Neural cell (in vitro differentiated cells): ENCODE data around the gene PCDHA7.

Source experiments
- CTCF ChIP-seq: fragments of 450-650 bp; IDR thresholded peaks from 2 replicates; pipeline ENCODE4 v1.5.1; 2014; ENCODE audit warnings: antibody characterized with exemption, mild to moderate bottlenecking, moderate library complexity; ENCODE audit not compliant: poor library complexity, severe bottlenecking
- RAD21 ChIP-seq: fragments of 450-650 bp; conservative IDR thresholded peaks from 2 replicates; pipeline ENCODE4 v1.6.1; 2014; ENCODE audit warnings: antibody characterized with exemption, mild to moderate bottlenecking, moderate library complexity
- REST ChIP-seq: IDR thresholded peaks from 2 replicates; pipeline ENCODE4 v1.6.1; 2012; ENCODE audit warnings: borderline replicate concordance
- TAF1 ChIP-seq: IDR thresholded peaks from 2 replicates; pipeline ENCODE4 v1.6.1; 2012; ENCODE audit warnings: low read depth

DNA sequence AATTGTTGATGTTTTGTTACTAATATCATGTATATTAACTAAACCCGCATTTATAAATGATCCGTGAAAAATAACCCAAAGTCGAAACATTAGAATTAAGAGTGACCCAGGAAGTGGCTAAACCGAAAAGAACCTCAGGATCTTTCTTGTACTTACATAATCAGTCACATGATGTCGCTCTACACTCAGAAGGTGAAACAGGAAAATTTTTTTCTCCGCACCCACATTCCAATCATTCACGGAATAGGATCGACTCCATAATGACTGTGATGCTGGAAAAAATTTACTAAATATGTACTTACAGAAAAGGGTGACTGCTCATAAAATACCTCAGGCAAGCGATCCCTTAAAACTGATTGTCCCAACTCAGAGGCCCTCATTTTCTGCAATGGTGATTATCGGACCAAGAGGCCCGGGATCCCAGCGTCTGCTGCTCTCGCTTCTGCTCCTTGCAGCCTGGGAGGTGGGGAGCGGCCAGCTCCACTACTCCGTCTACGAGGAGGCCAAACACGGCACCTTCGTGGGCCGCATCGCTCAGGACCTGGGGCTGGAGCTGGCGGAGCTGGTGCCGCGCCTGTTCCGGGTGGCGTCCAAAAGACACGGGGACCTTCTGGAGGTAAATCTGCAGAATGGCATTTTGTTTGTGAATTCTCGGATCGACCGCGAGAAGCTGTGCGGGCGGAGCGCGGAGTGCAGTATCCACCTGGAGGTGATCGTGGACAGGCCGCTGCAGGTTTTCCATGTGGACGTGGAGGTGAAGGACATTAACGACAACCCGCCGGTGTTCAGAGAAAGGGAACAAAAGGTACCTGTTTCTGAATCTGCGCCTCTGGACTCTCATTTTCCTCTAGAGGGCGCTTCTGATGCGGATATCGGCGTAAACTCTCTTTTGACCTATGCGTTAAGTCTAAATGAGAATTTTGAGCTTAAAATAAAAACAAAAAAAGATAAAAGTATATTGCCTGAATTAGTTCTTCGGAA is 41.3 kb downstream of the PCDHA7 start, which contains the start of gene PCDHA12:
- TF ChIP-seq TAF1, result no peak
- peak; percentile 61 for TF ChIP-seq CTCF
- peak; percentile 72 for TF ChIP-seq RAD21
- peak; percentile 78 for TF ChIP-seq REST
